HCT116 (cell line): ENCODE measurements around the gene FAM135A. TPM values are rescaled to one million over a fixed set of nuclear protein-coding genes. Genes with fewer than 3 reads are reported as not detected.

Experiments
- ATAC-seq: fragments of 200-7000 bp; cut with Tn5 transposase; 2 replicates; pipeline ENCODE4 v1.9.1; 2020; ENCODE audit warnings: mild to moderate bottlenecking, moderate library complexity
- BruUV-seq: library from RNA; stranded (reverse); fragments of 400-500 nt; replicated peaks from 2 replicates; lab custom pipeline; 2021; lab: Mats Ljungman, UMichigan
- CTCF ChIA-PET: fragments of 300-600 bp; sonication (Branson Sonifier 250); formaldehyde crosslinking; loops from one replicate; lab custom pipeline; 2021; ENCODE audit warnings: antibody characterized with exemption; lab: Charles Lee
- POLR2A ChIA-PET: fragments of 300-600, 350-600 bp; sonication (Branson Sonifier 250); formaldehyde crosslinking; loops from one replicate; lab custom pipeline; 2021; ENCODE audit warnings: antibody characterized with exemption; lab: Charles Lee
- RAD21 ChIA-PET, 2 experiments: fragments of 300-600 bp; sonication (Branson Sonifier 250); formaldehyde crosslinking; loops; one replicate each; lab custom pipeline; 2023; ENCODE audit warnings: low total read pairs in 2 of 2; ENCODE audit not compliant: uncharacterized antibody in 2 of 2, unreplicated experiment in 2 of 2, low non-redundant PET in 1 of 2; lab: Charles Lee
- DNase-seq: peaks from one replicate; pipeline ENCODE4 v3.0.0-alpha.2; 2010; ENCODE audit warnings: low read depth, low spot score
- H2AFZ ChIP-seq: fragments of 200-600 bp; shearing (Covaris generic), sonication (generic); 2 replicates; pipeline ENCODE4 v1.6.1; 2017; ENCODE audit warnings: low read depth, mixed run types, mixed read lengths, antibody characterized with exemption, low read length; ENCODE audit not compliant: poor library complexity, severe bottlenecking
- H3K27ac ChIP-seq: 2 replicates; pipeline ENCODE4 v1.5.1; 2012; ENCODE audit warnings: low read depth, low read length
- H3K27me3 ChIP-seq: fragments of 200-600 bp; sonication (generic); 2 replicates; pipeline ENCODE4 v1.6.1; 2016; ENCODE audit warnings: mixed run types, low read length, mixed read lengths; ENCODE audit not compliant: insufficient read depth
- H3K36me3 ChIP-seq, 2 experiments: fragments of 200-500 bp in 1 of 2; fragments of 200-600 bp in 1 of 2; sonication (Bioruptor generic) in 1 of 2; sonication (generic) in 1 of 2; 2 replicates each; pipeline versions ENCODE4 v1.5.1 to v1.6.1; 2014 to 2016; ENCODE audit warnings: low read length in 2 of 2, inconsistent platforms in 1 of 2, mixed read lengths in 1 of 2, mixed run types in 1 of 2; ENCODE audit not compliant: insufficient read depth in 2 of 2, control insufficient read depth in 1 of 2
- H3K4me1 ChIP-seq, 2 experiments: fragments of 200-600 bp in 1 of 2; sonication (generic) in 1 of 2; 2 replicates each; pipeline versions ENCODE4 v1.5.1 to v1.6.1; 2012 to 2017; ENCODE audit warnings: low read length in 2 of 2, inconsistent platforms in 1 of 2, mild to moderate bottlenecking in 1 of 2, mixed read lengths in 1 of 2, mixed run types in 1 of 2, moderate library complexity in 1 of 2; ENCODE audit not compliant: insufficient read depth in 2 of 2, control insufficient read depth in 1 of 2
- H3K4me2 ChIP-seq: fragments of 200-600 bp; sonication (generic); 2 replicates; pipeline ENCODE4 v1.6.1; 2017; ENCODE audit warnings: mixed run types, low read length, mixed read lengths
- H3K4me3 ChIP-seq, 2 experiments: fragments of 200-600 bp in 1 of 2; sonication (generic) in 1 of 2; replicated peaks in 1 of 2; 2 replicates each; pipeline ENCODE4 v1.5.1; 2011 to 2016; ENCODE audit warnings: low read length in 2 of 2, control low read depth in 1 of 2, low read depth in 1 of 2, mild to moderate bottlenecking in 1 of 2, mixed read lengths in 1 of 2, mixed run types in 1 of 2
- H3K79me2 ChIP-seq: fragments of 200-600 bp; sonication (generic); 2 replicates; pipeline ENCODE4 v1.6.1; 2017; ENCODE audit warnings: mild to moderate bottlenecking, mixed run types, low read length, moderate library complexity, mixed read lengths; ENCODE audit not compliant: insufficient read depth
- H3K9ac ChIP-seq: fragments of 200-600 bp; sonication (generic); 2 replicates; pipeline ENCODE4 v1.6.1; 2016; ENCODE audit warnings: low read length, mixed read lengths
- H3K9me2 ChIP-seq: fragments of 200-600 bp; sonication (generic), shearing (Covaris generic); 2 replicates; pipeline ENCODE4 v1.6.1; 2017; ENCODE audit warnings: mixed run types, mild to moderate bottlenecking, moderate library complexity; ENCODE audit not compliant: insufficient read depth
- H3K9me3 ChIP-seq, 2 experiments: fragments of 200-500 bp in 1 of 2; fragments of 200-600 bp in 1 of 2; sonication (Bioruptor generic) in 1 of 2; sonication (generic) in 1 of 2; 2 replicates each; pipeline ENCODE4 v1.6.1; 2014 to 2017; ENCODE audit warnings: low read length in 2 of 2, mixed read lengths in 2 of 2, inconsistent platforms in 1 of 2, low read depth in 1 of 2, mild to moderate bottlenecking in 1 of 2, mixed run types in 1 of 2, moderate library complexity in 1 of 2; ENCODE audit not compliant: control insufficient read depth in 1 of 2, insufficient read depth in 1 of 2
- H4K20me1 ChIP-seq: fragments of 200-600 bp; sonication (generic), shearing (Covaris generic); 2 replicates; pipeline ENCODE4 v1.6.1; 2017; ENCODE audit warnings: mixed run types, mild to moderate bottlenecking, moderate library complexity; ENCODE audit not compliant: insufficient read depth
- EGR1 ChIP-seq: IDR thresholded peaks from 2 replicates; pipeline ENCODE4 v1.6.1; 2012; ENCODE audit warnings: low read depth
- ELF1 ChIP-seq: IDR thresholded peaks from 2 replicates; pipeline ENCODE4 v1.6.1; 2012; ENCODE audit warnings: low read depth, borderline replicate concordance
- EZH2 ChIP-seq: fragments of 200-600 bp; sonication (generic); IDR thresholded peaks from 2 replicates; pipeline ENCODE4 v1.6.1; 2017; ENCODE audit warnings: antibody characterized with exemption, mixed run types
- FOSL1 ChIP-seq: IDR thresholded peaks from 2 replicates; pipeline ENCODE4 v1.6.1; 2012; ENCODE audit warnings: low read depth
- JUND ChIP-seq: IDR thresholded peaks from 2 replicates; pipeline ENCODE4 v1.6.1; 2012
- POLR2AphosphoS5 ChIP-seq: IDR thresholded peaks from 2 replicates; pipeline ENCODE4 v1.6.1; 2011; ENCODE audit warnings: mild to moderate bottlenecking, low read depth, low read length, moderate library complexity
- RAD21 ChIP-seq: IDR thresholded peaks from 2 replicates; pipeline ENCODE4 v1.6.1; 2012; ENCODE audit warnings: low read depth, mild to moderate bottlenecking
- SRF ChIP-seq: IDR thresholded peaks from 2 replicates; pipeline ENCODE4 v1.6.1; 2012; ENCODE audit warnings: low read depth
- TCF7L2 ChIP-seq: IDR thresholded peaks from 2 replicates; pipeline ENCODE4 v1.7.0; 2011; ENCODE audit warnings: borderline replicate concordance, inconsistent platforms; ENCODE audit not compliant: insufficient read depth, insufficient read length; ENCODE audit errors: extremely low read depth
- YY1 ChIP-seq: IDR thresholded peaks from 2 replicates; pipeline ENCODE4 v1.6.1; 2011; ENCODE audit warnings: low read length, low read depth, moderate library complexity, mild to moderate bottlenecking; ENCODE audit not compliant: insufficient replicate concordance; ENCODE audit errors: extremely low read depth
- ZNF274 ChIP-seq: fragments of 200-500 bp; sonication (Bioruptor generic); IDR thresholded peaks from 2 replicates; pipeline ENCODE4 v1.6.1; 2014; ENCODE audit warnings: mild to moderate bottlenecking, low read depth, low read length, inconsistent platforms
- intact Hi-C: fragments of 100-400 bp; cut with micrococcal nuclease; formaldehyde crosslinking; loops from 2 replicates; pipeline ENCODE4 v1.10.0; 2022
- total RNA-seq: library from RNA; stranded (reverse); gene quantifications from one replicate; pipeline ENCODE4 v1.2.1, GENCODE V29; 2021; ENCODE audit not compliant: unreplicated experiment
- TF ChIP-seq, protein P1 (sequence below): IDR thresholded peaks from 2 replicates; pipeline ENCODE4 v1.6.1; 2011; ENCODE audit warnings: mild to moderate bottlenecking, low read length, moderate library complexity; ENCODE audit not compliant: insufficient replicate concordance; ENCODE audit errors: extremely low read depth
- TF ChIP-seq, protein P2 (sequence below), 3 experiments: fragments of 200-600 bp in 1 of 3; sonication (generic) in 1 of 3; IDR thresholded peaks in 2 of 3; conservative IDR thresholded peaks in 1 of 3; 2 replicates each; pipeline ENCODE4 v1.5.1; 2012 to 2017; ENCODE audit warnings: low read depth in 2 of 3, low read length in 2 of 3, antibody characterized with exemption in 1 of 3, borderline replicate concordance in 1 of 3, control low read depth in 1 of 3, mild to moderate bottlenecking in 1 of 3, mixed read lengths in 1 of 3, mixed run types in 1 of 3, moderate library complexity in 1 of 3; ENCODE audit not compliant: insufficient read depth in 1 of 3

The FAM135A gene
- total RNA-seq, 1 experiment from 2014 or later = 20.8 TPM

DNA sequence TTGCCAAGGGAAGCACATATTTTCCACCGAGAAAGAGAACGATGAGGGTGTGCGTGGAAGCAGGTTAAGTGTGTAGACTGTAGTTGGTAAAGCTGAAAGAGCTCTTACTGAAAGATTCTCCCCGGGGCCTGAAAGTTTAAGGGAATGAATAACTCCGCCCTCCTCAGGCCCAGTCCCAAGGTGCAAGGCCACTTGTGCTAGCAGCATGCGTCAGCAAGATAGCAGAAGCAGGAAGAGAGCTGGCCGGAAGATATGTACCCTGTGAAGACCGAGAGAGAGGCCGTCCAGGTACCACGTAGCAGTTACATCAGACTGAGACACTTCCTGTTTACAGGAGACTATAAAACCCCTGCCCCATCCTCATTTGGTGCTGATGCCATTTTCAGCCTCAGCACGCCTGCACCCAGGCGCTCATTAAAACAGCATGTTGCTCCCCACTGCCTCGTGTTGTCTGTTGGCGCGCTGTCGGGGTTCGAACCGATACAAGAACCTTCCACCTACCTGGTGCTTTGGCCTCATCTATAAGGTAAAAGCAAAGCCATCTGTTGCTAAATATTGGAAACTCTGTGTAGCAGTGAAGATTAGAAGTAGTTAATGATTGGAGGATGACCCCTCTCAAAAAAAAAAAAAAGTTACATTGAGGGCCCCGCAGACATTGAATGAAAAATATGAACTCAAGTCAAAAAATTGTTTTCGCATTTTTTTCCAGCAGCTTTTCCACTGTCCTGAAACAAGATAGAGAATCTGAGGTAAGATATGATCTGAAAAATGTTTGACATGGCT is 18.6 kb upstream of the FAM135A start (continued):
- TF ChIP-seq EZH2 = no peak
- TF ChIP-seq FOSL1 = no peak
- TF ChIP-seq POLR2AphosphoS5 = no peak
- TF ChIP-seq TCF7L2 = no peak
- no peak for TF ChIP-seq SRF

DNA sequence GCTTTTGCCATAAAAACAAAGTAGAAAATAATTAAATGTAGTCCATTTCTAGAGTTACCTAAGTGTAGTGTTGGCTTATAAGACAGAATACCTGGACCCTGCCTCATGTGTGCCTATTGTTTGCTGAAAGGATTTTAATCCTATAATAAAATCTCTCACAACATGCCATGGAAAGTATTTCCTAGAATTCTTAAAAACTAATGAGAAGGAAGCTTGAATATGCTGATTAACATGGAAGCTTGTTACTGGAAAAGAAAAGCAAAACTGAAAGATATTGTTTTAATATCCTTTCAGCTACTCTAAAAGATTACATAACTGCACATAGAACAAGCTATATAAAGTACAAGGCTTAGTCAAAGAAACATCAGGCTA is 18.0 kb upstream of the FAM135A start:
- H2AFZ ChIP-seq = peak overlapping the region; percentile 96
- DNase-seq (no peak), ATAC-seq (no peak)
- H3K9me2 ChIP-seq = no peaks in the 10 kb centered on the region
- no peaks in the 10 kb centered on the region for H3K9me3 ChIP-seq
- ChIA-PET CTCF (interaction anchor here (1.0 kb wide), 1 partner anchor 19 kb away, joined by 4 read pairs; no protein-coding TSS in a partner anchor), RAD21 (no interaction called here), POLR2A (interaction anchor here (1.4 kb wide), 1 partner anchor 18 kb away, joined by 5 read pairs; the partner anchor contains the start of gene FAM135A)
- H3K9ac ChIP-seq = no peak overlapping the region
- no peak overlapping the region for H3K4me2 ChIP-seq
- TF ChIP-seq ELF1 (no peak), TCF7L2 (no peak), EGR1 (no peak), EZH2 (no peak), POLR2AphosphoS5 (no peak), ZNF274 (no peak), RAD21 (no peak), JUND (no peak), YY1 (no peak)
- TF ChIP-seq, protein P1, sequence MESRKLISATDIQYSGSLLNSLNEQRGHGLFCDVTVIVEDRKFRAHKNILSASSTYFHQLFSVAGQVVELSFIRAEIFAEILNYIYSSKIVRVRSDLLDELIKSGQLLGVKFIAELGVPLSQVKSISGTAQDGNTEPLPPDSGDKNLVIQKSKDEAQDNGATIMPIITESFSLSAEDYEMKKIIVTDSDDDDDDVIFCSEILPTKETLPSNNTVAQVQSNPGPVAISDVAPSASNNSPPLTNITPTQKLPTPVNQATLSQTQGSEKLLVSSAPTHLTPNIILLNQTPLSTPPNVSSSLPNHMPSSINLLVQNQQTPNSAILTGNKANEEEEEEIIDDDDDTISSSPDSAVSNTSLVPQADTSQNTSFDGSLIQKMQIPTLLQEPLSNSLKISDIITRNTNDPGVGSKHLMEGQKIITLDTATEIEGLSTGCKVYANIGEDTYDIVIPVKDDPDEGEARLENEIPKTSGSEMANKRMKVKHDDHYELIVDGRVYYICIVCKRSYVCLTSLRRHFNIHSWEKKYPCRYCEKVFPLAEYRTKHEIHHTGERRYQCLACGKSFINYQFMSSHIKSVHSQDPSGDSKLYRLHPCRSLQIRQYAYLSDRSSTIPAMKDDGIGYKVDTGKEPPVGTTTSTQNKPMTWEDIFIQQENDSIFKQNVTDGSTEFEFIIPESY = no peak
- TF ChIP-seq, protein P2, sequence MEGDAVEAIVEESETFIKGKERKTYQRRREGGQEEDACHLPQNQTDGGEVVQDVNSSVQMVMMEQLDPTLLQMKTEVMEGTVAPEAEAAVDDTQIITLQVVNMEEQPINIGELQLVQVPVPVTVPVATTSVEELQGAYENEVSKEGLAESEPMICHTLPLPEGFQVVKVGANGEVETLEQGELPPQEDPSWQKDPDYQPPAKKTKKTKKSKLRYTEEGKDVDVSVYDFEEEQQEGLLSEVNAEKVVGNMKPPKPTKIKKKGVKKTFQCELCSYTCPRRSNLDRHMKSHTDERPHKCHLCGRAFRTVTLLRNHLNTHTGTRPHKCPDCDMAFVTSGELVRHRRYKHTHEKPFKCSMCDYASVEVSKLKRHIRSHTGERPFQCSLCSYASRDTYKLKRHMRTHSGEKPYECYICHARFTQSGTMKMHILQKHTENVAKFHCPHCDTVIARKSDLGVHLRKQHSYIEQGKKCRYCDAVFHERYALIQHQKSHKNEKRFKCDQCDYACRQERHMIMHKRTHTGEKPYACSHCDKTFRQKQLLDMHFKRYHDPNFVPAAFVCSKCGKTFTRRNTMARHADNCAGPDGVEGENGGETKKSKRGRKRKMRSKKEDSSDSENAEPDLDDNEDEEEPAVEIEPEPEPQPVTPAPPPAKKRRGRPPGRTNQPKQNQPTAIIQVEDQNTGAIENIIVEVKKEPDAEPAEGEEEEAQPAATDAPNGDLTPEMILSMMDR (IDR thresholded peaks at IDR 0.05 in 2 of 3, conservative IDR thresholded peaks at IDR 0.05 in 1 of 3; ENCODE audit: borderline replicate concordance in 1 of 3, insufficient read depth in 1 of 3, low read depth in 2 of 3, low read length in 2 of 3) = no peak
- H4K20me1 ChIP-seq = no peaks in the 10 kb centered on the region
- intact Hi-C loops = no loop called here
- H3K27me3 ChIP-seq = no peaks in the 10 kb centered on the region
- H3K4me1 ChIP-seq = peaks cover 30 to 44% of the 10 kb centered on the region in 2 experiments
- no peaks in the 10 kb centered on the region for H3K36me3 ChIP-seq
- H3K4me3 ChIP-seq = no peak overlapping the region
- BruUV-seq = no TSS peak
- H3K27ac ChIP-seq = no peak overlapping the region
- H3K79me2 ChIP-seq = no peaks in the 10 kb centered on the region
